ENCODE measurements around the gene DNAH1.

Gene DNAH1

DNA sequence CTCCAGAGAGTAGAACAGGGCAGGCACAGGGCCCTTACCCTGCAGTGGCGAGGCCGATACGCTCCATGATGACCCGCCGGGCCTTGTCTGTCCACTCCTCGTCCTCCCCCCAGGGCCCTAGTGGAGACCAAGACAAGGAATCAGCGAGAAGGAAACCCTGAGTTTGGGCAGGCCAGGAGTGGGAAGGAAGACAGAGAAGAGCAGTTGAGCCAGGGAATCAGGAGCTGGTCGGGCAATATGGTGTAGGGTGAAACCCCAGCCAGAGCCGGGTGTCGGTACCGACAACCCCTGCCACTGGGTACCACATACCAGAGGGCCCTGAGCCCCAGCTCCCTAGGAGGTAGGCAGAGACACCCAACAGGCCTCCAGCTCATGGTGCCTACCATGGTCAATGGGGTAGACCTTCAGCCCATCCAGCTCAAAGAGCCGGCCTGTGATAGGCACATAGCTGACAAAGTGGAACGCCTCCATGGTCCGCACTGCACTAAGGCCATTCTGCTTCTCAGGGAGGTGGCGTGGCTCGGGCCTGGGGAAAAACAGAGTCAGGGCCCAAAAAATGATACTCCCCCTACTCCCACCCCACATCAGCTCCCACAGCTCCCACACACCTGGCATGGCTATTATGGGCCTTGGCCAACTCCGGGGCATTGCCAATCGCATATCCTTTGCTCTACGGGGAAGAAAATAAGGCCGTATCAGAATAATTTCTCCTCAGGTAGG lies 90.8 kb downstream of the DNAH1 start:
- DNase-seq: no peak

GRCh38 chr3:52407779-52408178 lies 91.7 kb downstream of the DNAH1 start:
- no peak for DNase-seq

DNA sequence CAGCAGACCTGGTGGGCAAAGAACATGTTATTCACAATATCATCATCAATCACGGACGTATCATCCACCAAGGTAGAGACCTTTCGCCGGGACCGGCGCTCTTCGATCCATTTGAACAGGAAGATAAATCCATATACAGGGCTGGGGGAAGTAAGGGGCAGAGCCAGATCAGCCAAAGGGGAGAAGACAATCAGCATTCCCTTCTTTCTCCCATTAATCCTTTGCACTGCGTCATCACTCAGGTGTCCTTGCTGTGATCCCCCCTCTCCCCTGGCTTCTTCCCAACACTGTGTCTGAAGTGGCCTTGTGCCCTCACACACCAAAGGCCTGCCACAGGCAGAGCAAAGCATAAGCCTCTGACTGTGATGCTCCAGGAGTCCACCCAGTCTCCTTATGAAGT lies 92.3 kb downstream of the DNAH1 start:
- no peak for DNase-seq

GRCh38 chr3:52415800-52416199 lies 99.7 kb downstream of the DNAH1 start:
- no peak for DNase-seq

- no peak for DNase-seq
Measured at GRCh38 chr3:52420388-52420787, 104.3 kb downstream of the DNAH1 start.

GRCh38 chr3:52422669-52423068 lies 106.5 kb downstream of the DNAH1 start:
- DNase-seq: no peak

DNA sequence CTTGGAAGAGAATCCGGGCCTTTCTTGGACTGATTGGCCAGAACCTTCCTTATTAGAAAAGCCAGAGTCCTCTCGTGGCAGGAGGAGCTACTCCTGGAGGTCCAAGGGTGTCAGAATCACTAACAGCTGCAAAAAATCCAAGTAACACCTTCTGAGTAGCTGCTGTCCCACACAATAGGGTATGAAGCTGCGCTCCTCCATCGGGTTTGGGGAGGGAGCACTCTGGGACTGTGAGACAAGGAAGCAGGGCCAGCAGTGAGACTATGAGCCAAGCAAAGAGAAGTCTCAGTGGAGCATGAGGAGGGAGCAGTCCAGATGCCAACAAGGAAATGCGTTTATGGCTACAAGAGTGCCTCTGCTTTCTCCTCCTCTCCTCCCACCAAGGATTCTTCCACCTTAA lies 107.1 kb downstream of the DNAH1 start:
- DNase-seq: no peak

DNA sequence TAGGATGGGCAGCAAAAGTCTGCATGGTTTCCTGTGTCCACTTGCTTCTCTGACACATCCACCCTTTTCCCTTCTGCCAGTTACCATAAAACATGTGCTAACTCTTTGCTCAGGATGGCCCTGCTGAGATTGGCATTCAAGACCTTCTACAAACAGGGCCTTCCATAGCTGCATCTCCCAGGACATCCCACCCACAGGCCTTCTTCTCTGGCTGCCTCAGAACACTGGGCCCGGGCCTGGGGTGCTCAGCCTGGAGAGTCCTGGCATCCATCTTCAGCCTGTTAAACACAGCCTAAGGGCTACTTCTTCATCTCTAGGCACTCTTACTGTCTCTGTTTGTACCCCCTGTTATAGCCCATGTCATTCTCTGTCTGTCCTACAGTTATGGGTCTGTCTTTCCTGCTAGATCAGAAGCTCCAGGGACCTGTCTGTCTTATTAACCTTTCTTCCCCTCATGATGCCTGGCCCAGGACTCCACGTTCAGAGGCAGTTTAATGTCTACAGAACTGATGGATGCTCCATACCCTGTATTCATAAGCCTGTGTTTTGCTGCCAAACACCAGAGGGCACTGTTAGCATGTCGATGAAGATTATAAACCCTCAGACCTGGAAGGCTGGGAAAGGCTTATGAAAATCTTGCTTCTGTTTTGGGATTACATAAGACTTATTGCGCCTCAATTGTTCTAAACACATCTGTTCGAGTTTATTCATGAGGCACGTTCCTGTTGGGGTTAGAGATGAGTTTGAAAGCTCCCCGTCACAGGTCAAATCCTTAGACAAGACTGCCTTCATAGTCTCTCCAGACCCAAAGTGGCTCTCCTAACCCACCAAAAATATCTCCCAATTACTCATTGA lies 112.3 kb downstream of the DNAH1 start:
- DNase-seq: peak; percentile 67 to 83

GRCh38 chr3:52429031-52429430 lies 112.9 kb downstream of the DNAH1 start:
- DNase-seq: no peak

DNA sequence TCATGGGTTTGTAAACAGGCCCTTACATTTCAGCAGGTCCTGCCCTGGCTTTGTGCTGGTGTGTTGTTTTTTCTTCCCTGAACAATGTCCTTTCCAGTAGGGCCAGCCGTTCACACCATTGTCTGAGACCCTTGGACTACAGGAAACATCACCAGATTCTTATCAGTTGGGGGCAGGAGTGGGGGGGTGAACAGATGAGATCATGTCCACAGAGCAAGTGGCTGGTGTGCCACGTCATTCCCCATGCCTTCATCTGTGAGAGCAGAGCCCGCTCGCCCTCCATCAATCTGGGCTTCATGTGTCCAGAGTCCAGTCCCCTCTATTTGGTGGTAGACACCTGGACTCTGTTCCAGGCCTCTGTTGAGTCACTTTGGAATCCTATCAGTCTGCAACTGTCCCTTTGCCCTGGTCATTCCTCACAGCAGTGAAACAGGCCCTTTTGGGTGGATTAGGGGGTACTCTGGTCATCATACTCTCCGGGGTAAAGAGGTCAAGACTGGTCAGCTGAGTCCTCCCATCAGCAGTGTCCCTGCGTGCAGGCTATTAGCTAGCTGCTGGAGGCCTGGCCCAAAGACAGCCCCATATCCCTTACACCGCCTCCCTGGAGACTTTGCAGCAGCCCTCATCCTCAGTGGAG lies 113.8 kb downstream of the DNAH1 start:
- DNase-seq: no peak

- no peak for DNase-seq
Measured at GRCh38 chr3:52430416-52430810, 114.3 kb downstream of the DNAH1 start.

DNA sequence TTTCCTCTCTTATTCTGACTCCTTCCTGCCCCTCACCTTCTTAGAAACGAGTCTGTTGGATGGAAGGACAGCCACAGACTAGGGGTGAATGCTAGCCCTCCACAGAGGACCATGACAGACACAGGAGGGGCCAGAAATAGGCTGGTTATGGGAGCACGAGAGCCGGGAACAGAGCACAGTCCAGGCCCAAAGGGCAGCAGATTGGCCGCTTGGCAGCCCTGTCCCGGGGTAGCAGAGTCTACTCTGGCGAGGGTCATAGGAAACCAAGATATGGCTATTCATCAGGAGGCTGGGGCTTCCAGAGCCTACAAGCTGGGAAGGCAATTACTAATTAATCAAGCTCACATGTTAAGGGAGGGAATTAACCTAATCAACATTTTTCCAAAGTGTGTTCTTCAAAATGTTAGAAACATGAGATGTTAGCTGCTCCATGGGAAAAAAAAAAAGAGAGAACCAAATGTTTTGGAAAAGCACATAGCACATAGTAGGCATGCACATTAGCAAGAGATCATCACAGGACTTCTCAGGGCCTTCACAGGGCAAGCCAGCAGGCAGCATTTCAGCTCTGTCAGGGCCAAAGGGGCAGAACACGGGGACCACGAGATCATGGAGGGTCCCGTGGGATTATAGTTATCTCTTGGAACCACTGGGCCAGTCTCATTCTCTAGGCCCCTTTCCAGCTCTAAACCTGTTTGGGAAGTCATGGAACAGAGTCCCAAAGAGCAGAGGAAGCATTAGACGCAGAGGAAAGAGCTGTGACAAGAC lies 115.5 kb downstream of the DNAH1 start:
- no peak for DNase-seq

DNA sequence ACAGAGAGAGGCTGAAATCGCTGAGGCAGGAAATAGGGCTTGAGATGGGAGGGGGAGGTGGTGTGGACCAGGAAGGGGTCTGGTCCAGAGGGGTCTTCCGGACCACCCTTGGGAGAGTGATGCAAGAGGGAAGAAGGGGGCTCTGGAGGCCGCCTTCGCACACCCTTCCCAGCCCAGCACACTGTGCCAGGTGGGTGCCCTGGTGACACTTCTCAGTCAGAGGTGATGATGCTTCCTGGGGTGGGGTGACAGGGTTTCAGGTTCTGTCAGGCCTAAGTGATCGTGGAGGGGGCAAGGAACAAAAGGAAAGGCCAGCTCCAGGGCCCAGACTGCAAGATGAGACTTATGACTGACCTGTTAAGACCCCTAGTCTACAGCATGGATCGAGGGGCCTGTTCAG lies 116.1 kb downstream of the DNAH1 start:
- DNase-seq: no peak

DNA sequence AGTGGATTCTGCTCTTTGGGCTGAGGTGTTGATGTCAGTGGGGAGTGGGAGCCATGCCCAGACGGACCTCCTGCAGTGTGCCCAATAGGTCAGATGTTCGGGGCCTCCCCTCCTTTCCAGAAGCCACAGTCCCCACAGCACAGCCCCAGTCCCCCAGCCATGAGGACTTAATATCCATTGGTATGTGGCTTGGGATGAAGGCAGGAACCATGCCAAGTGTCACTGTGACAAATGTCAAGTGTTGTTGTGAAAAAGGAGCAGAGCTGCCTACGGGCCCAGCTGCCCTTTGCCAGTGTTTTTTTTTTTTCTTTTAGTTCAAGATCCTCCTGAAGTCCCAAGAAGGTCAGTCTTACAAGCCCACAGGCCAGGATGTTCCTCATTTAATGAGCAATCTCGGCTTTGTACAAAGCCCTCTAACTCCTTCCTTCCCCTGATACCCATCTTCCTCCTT lies 116.6 kb downstream of the DNAH1 start:
- DNase-seq: peak; percentile 56 to 66

- no peak for DNase-seq
Measured at GRCh38 chr3:52433328-52433995, 117.3 kb downstream of the DNAH1 start.

- no peak for DNase-seq
Measured at GRCh38 chr3:52433996-52434479, 117.9 kb downstream of the DNAH1 start.

DNA sequence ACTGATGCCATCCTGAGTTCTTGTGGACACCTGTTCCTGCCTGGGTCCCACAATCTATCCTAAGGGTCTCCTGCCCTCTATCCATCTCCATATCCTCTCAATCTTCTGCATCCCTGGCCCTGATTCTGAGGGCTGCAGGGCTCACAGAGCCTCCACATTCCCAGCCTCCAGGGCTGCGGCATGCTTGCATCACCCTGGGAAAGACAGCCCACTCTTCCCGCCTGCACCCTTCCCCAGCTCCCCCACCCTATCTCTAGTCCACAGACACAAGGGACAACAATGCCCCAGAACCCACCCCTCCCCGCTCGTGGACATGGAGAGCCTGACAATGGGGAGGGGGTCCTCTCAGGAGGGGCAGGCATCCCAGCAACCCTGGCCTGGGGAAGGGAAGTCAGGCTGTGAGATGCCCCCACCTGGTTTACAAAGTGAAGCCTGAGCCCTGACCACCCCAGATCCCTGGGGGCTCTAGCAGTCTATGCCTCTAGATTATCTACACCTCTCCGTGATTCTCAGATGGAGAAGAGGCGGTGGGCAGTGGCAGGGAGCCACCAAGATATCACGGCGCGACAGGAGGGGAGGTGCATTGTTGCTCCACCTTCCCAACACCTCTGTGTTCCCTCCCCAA lies 118.5 kb downstream of the DNAH1 start:
- DNase-seq: no peak

GRCh38 chr3:52435246-52436101 lies 119.4 kb downstream of the DNAH1 start:
- DNase-seq: no peak

- peak; percentile 11 to 13 for DNase-seq
Measured at GRCh38 chr3:52436500-52437149, 120.5 kb downstream of the DNAH1 start.
